Colonic mucosa (tissue), 4 donors: ENCODE measurements around the gene SLC28A3. TPM values are rescaled to one million over a fixed set of nuclear protein-coding genes. Genes with fewer than 3 reads are reported as not detected.

Experiments used
- DNase-seq: peaks from one replicate; pipeline ENCODE4 v3.0.0-alpha.2; 2020
- H3K27ac ChIP-seq: fragments of 200-600 bp; one replicate; pipeline ENCODE4 v1.8.0; 2021
- H3K27me3 ChIP-seq: fragments of 200-600 bp; one replicate; pipeline ENCODE4 v1.8.0; 2021
- H3K36me3 ChIP-seq: fragments of 200-600 bp; one replicate; pipeline ENCODE4 v1.8.0; 2021
- H3K4me1 ChIP-seq: fragments of 200-600 bp; one replicate; pipeline ENCODE4 v1.8.0; 2021; ENCODE audit warnings: mild to moderate bottlenecking
- H3K4me3 ChIP-seq: fragments of 200-600 bp; one replicate; pipeline ENCODE4 v1.8.0; 2021
- H3K9ac ChIP-seq, 2 donors: one replicate each; pipeline ENCODE4 v1.7.0; 2013; ENCODE audit warnings: control low read depth in 2 of 2, low read depth in 2 of 2, low read length in 2 of 2
- H3K9me3 ChIP-seq: fragments of 200-600 bp; one replicate; pipeline ENCODE4 v1.8.0; 2021
- CTCF ChIP-seq: fragments of 200-600 bp; IDR thresholded peaks from one replicate; pipeline ENCODE4 v1.8.0; 2022; ENCODE audit warnings: antibody characterized with exemption, mild to moderate bottlenecking
- intact Hi-C: fragments of 100-400 bp; cut with DNase I; formaldehyde crosslinking; loops from one replicate; pipeline ENCODE4 v1.14.1; 2022
- total RNA-seq, 2 donors: library from RNA; stranded (reverse); fragmentation: NEBNext Ultra II Directional in 1 of 2; extraction: Animal tissue kit (Norgen Biotek cat#: 25700) in 1 of 2; gene quantifications; one replicate each; pipeline ENCODE4 v1.2.1, GENCODE V29; 2021
- donor health status: healthy.
- donor health status: DM: no; HTN: no; CAD: no.
- donor health status: DM: no; HTN: no; CAD: no.

Gene SLC28A3
- total RNA-seq, 2 donors from 2014 or later: 2.9 to 4.7 TPM

- no peaks in the 10 kb centered on the region for H3K4me1 ChIP-seq
- intact Hi-C loops: no loop called here
Observed at GRCh38 chr9:84383178-84383577, 42.6 kb upstream of the SLC28A3 start.

GRCh38 chr9:84382720-84383119, 42.2 kb upstream of the SLC28A3 start:
- no peak for TF ChIP-seq CTCF
- H3K36me3 ChIP-seq: no peaks in the 10 kb centered on the region
- H3K4me1 ChIP-seq: no peaks in the 10 kb centered on the region
- no peak overlapping the region for H3K9ac ChIP-seq
- H3K4me3 ChIP-seq: no peak overlapping the region
- no peaks in the 10 kb centered on the region for H3K27me3 ChIP-seq
- DNase-seq: no peak
- intact Hi-C loops: no loop called here
- H3K9me3 ChIP-seq: no peaks in the 10 kb centered on the region
- no peak overlapping the region for H3K27ac ChIP-seq

More at GRCh38 chr9:84383178-84383577, 42.6 kb upstream of the SLC28A3 start:
- no peaks in the 10 kb centered on the region for H3K36me3 ChIP-seq
- no peak for DNase-seq
- H3K9me3 ChIP-seq: no peaks in the 10 kb centered on the region
- H3K27ac ChIP-seq: no peak overlapping the region
- no peaks in the 10 kb centered on the region for H3K27me3 ChIP-seq
- no peak overlapping the region for H3K4me3 ChIP-seq
- no peak for TF ChIP-seq CTCF
- no peak overlapping the region for H3K9ac ChIP-seq

- Histone ChIP-seq H3K4me3 (no peak overlapping the region), H3K9ac (no peak overlapping the region), H3K36me3 (no peaks in the 10 kb centered on the region), H3K27ac (no peak overlapping the region), H3K27me3 (no peaks in the 10 kb centered on the region), H3K9me3 (no peaks in the 10 kb centered on the region), H3K4me1 (no peaks in the 10 kb centered on the region)
- intact Hi-C loops: no loop called here
- TF ChIP-seq CTCF: no peak
- no peak for DNase-seq
Observed at GRCh38 chr9:84381508-84381907, 41.0 kb upstream of the SLC28A3 start.

- no peak for DNase-seq
- intact Hi-C loops: no loop called here
- Histone ChIP-seq H3K4me1 (no peaks in the 10 kb centered on the region), H3K9me3 (no peaks in the 10 kb centered on the region), H3K27me3 (no peaks in the 10 kb centered on the region), H3K9ac (no peak overlapping the region), H3K36me3 (no peaks in the 10 kb centered on the region), H3K4me3 (no peak overlapping the region), H3K27ac (no peak overlapping the region)
- TF ChIP-seq CTCF: no peak
Observed at GRCh38 chr9:84379740-84380139, 39.2 kb upstream of the SLC28A3 start.

GRCh38 chr9:84375954-84376353, 35.4 kb upstream of the SLC28A3 start:
- Histone ChIP-seq H3K4me3 (no peak overlapping the region), H3K9me3 (no peaks in the 10 kb centered on the region), H3K4me1 (no peaks in the 10 kb centered on the region), H3K36me3 (no peaks in the 10 kb centered on the region), H3K27ac (no peak overlapping the region), H3K9ac (no peak overlapping the region), H3K27me3 (no peaks in the 10 kb centered on the region)
- no peak for TF ChIP-seq CTCF
- DNase-seq: no peak
- intact Hi-C loops: no loop called here

GRCh38 chr9:84374516-84374915, 34.0 kb upstream of the SLC28A3 start:
- intact Hi-C loops: no loop called here
- H3K27ac ChIP-seq: no peak overlapping the region
- H3K27me3 ChIP-seq: no peaks in the 10 kb centered on the region
- no peaks in the 10 kb centered on the region for H3K36me3 ChIP-seq
- no peak overlapping the region for H3K9ac ChIP-seq
- no peak for DNase-seq
- H3K4me3 ChIP-seq: no peak overlapping the region
- H3K4me1 ChIP-seq: no peaks in the 10 kb centered on the region
- no peaks in the 10 kb centered on the region for H3K9me3 ChIP-seq
- no peak for TF ChIP-seq CTCF
